Vagina (tissue), 2 donors: ENCODE data around the gene TRIM24. TPM values are rescaled to one million over a fixed set of nuclear protein-coding genes. Genes with fewer than 3 reads are reported as not detected.

Experiments
- DNase-seq, 2 donors: peaks; one replicate each; pipeline ENCODE4 v3.0.0-alpha.2; 2017; ENCODE audit errors: extremely low spot score in 2 of 2
- H3K27ac ChIP-seq: fragments of 200-600 bp; sonication (generic); one replicate; pipeline ENCODE4 v1.5.1; 2019
- H3K27me3 ChIP-seq: fragments of 200-600 bp; sonication (generic); one replicate; pipeline ENCODE4 v1.5.1; 2019
- H3K36me3 ChIP-seq, 2 donors: fragments of 200-600 bp; sonication (generic); one replicate each; pipeline ENCODE4 v1.5.1; 2017 to 2019
- H3K4me1 ChIP-seq: fragments of 200-600 bp; sonication (generic); one replicate; pipeline ENCODE4 v1.5.1; 2019
- H3K4me3 ChIP-seq, 2 donors: fragments of 200-600 bp; sonication (generic); 1 replicate in 1 of 2; 2 replicates in 1 of 2; pipeline ENCODE4 v1.5.1; 2016 to 2019
- H3K9me3 ChIP-seq: fragments of 200-600 bp; sonication (generic); one replicate; pipeline ENCODE4 v1.5.1; 2019
- CTCF ChIP-seq, 3 experiments: fragments of 450-650 bp in 2 of 3; fragments of 200-600 bp in 1 of 3; sonication (generic) in 1 of 3; IDR thresholded peaks; one replicate each; pipeline ENCODE4 v1.5.1; 2017 to 2019; ENCODE audit warnings: antibody characterized with exemption in 3 of 3, mild to moderate bottlenecking in 2 of 3, moderate library complexity in 2 of 3
- POLR2A ChIP-seq, 2 donors: fragments of 450-650 bp; IDR thresholded peaks; one replicate each; pipeline ENCODE4 v1.6.1; 2017; ENCODE audit warnings: antibody characterized with exemption in 2 of 2, mild to moderate bottlenecking in 2 of 2, moderate library complexity in 2 of 2
- POLR2AphosphoS5 ChIP-seq, 2 donors: sonication (generic); formaldehyde crosslinking; IDR thresholded peaks; one replicate each; pipeline ENCODE4 v1.9.0; 2017; ENCODE audit warnings: antibody characterized with exemption in 2 of 2, mild to moderate bottlenecking in 2 of 2, low read depth in 1 of 2; ENCODE audit not compliant: insufficient read depth in 1 of 2
- intact Hi-C: fragments of 100-400 bp; cut with DNase I; formaldehyde crosslinking; loops from one replicate; pipeline ENCODE4 v1.15.1; 2023
- total RNA-seq: library from RNA; depleted of rRNA; stranded (reverse); fragments of >200 nt; gene quantifications from one replicate; pipeline ENCODE4 v1.2.3, GENCODE V29; 2016

TRIM24 gene
- total RNA-seq, 1 donor from 2014 or later: 12.5 TPM

DNA sequence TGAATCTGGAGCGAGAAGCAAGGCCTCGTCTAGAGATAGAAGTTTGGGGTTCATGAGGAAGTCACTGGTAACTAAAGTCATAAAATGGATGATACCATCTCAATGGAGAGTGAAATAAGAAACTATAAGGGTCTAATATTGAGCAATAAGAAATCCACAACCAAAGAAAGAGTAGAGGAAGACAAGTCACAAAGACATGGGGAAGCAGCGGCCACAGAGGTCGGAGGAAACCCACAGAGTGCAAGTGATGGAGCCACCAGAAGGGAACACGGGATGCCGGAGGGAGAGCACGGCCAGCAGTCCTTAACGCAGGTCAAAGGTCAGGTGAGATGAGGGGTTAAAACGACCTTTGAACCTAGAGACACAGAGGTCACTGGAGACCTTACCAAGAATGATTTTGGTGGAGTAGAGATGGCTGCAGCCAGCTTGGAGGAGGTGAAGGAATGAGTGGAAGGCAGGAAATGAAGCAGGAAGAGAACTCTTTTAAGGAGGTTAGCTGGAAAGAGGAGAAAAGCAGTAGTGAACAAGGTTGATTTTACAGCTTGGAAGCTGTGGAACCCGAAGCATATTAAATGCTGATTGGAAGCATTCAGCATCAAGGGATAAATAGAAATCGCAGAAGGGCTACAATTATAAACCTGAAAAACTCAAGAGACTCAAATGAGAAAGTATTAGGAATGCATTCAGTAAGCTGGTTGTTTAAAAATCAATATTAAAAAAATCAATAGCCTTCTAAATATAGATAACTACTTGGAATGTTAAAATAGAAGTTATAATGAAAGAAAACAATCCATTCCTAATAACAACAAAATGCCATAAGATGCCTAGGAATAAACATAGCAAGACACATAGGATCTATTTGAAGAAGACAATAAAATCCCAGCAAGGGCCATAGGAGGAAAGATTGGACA, 147.4 kb downstream of the TRIM24 start:
- H3K9me3 ChIP-seq: no peaks in the 10 kb centered on the region
- no peak for TF ChIP-seq CTCF (IDR thresholded peaks at IDR 0.05)
- TF ChIP-seq POLR2A (IDR thresholded peaks at IDR 0.05): no peak
- no peak for TF ChIP-seq POLR2AphosphoS5 (IDR thresholded peaks at IDR 0.05; ENCODE audit: insufficient read depth in 1 of 2, low read depth in 1 of 2)
- no peaks in the 10 kb centered on the region for H3K4me1 ChIP-seq
- DNase-seq: no peak
- no peak overlapping the region for H3K27ac ChIP-seq
- no peaks in the 10 kb centered on the region for H3K36me3 ChIP-seq
- no peaks in the 10 kb centered on the region for H3K27me3 ChIP-seq
- H3K4me3 ChIP-seq: no peak overlapping the region
- intact Hi-C loops: no loop called here

GRCh38 chr7:138608275-138608674, 148.2 kb downstream of the TRIM24 start:
- TF ChIP-seq POLR2AphosphoS5 (IDR thresholded peaks at IDR 0.05; ENCODE audit: insufficient read depth in 1 of 2, low read depth in 1 of 2): no peak
- no peak for TF ChIP-seq CTCF (IDR thresholded peaks at IDR 0.05)
- TF ChIP-seq POLR2A (IDR thresholded peaks at IDR 0.05): no peak
- no peaks in the 10 kb centered on the region for H3K9me3 ChIP-seq
- no peaks in the 10 kb centered on the region for H3K4me1 ChIP-seq
- intact Hi-C loops: no loop called here
- DNase-seq: no peak
- H3K36me3 ChIP-seq: no peaks in the 10 kb centered on the region
- H3K4me3 ChIP-seq: no peak overlapping the region
- no peaks in the 10 kb centered on the region for H3K27me3 ChIP-seq
- no peak overlapping the region for H3K27ac ChIP-seq

DNA sequence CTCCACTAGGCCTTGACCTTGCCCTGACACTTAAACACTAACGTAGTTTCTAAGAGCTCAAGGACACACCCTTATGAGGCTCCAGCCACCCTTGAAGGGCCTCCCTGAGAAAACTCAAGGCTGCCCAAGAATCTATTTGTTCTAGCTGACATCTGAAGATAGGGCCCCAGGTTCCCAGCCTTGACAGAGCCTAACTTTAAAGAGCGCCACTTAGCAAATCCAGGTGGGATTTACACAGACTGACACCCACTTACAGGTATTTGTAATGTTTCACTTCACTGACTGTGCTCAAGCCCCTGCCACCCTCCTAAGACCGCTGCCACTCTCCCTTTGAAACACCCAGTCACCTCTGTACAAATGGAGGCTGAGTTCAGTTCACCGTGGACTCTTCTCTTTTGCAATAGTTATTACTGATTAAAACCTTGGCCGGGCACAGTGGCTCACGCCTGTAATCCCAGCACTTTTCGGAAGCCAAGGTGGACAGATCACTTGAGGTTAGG, 150.7 kb downstream of the TRIM24 start:
- no peak overlapping the region for H3K4me3 ChIP-seq

GRCh38 chr7:138613630-138614029, 153.6 kb downstream of the TRIM24 start:
- H3K27me3 ChIP-seq: no peaks in the 10 kb centered on the region
- TF ChIP-seq CTCF (IDR thresholded peaks at IDR 0.05): no peak
- TF ChIP-seq POLR2AphosphoS5 (IDR thresholded peaks at IDR 0.05; ENCODE audit: insufficient read depth in 1 of 2, low read depth in 1 of 2): no peak
- no peak for TF ChIP-seq POLR2A (IDR thresholded peaks at IDR 0.05)
- no peak overlapping the region for H3K27ac ChIP-seq
- no peaks in the 10 kb centered on the region for H3K36me3 ChIP-seq
- H3K4me3 ChIP-seq: no peak overlapping the region
- no peaks in the 10 kb centered on the region for H3K9me3 ChIP-seq
- DNase-seq: no peak
- no peaks in the 10 kb centered on the region for H3K4me1 ChIP-seq
- intact Hi-C loops: no loop called here

More for the DNA sequence above, 150.7 kb downstream of the TRIM24 start:
- intact Hi-C loops: no loop called here
- no peak for DNase-seq
- Histone ChIP-seq H3K9me3 (no peaks in the 10 kb centered on the region), H3K27ac (no peak overlapping the region), H3K4me1 (no peaks in the 10 kb centered on the region), H3K27me3 (no peaks in the 10 kb centered on the region), H3K36me3 (no peaks in the 10 kb centered on the region)
- TF ChIP-seq POLR2AphosphoS5 (IDR thresholded peaks at IDR 0.05; ENCODE audit: insufficient read depth in 1 of 2, low read depth in 1 of 2) (no peak), CTCF (IDR thresholded peaks at IDR 0.05) (no peak), POLR2A (IDR thresholded peaks at IDR 0.05) (no peak)

DNA sequence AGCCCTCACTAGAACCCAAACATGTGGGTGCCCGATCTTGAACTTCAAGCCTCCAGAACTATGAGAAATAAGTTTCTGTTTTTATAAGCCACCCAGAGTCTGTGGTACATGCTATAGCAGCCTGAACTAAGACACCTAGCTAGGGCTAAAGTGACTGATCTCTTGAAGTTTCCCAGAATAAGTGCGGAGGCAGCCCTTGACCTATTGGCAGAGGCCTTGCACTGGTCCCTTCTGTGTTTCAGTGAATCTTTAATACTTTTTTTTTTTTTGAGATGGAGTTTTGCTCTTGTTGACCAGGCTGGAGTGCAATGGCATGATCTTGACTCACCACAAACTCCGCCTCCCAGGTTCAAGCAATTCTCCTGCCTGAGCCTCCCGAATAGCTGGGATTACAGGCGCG, 156.0 kb downstream of the TRIM24 start:
- Histone ChIP-seq H3K4me3 (no peak overlapping the region), H3K4me1 (no peaks in the 10 kb centered on the region), H3K36me3 (no peaks in the 10 kb centered on the region), H3K27ac (no peak overlapping the region), H3K9me3 (no peaks in the 10 kb centered on the region), H3K27me3 (no peaks in the 10 kb centered on the region)
- TF ChIP-seq POLR2AphosphoS5 (IDR thresholded peaks at IDR 0.05; ENCODE audit: insufficient read depth in 1 of 2, low read depth in 1 of 2) (no peak), CTCF (IDR thresholded peaks at IDR 0.05) (no peak), POLR2A (IDR thresholded peaks at IDR 0.05) (no peak)
- intact Hi-C loops: no loop called here
- DNase-seq: no peak
